T-helper 1 cell treated with Interleukin-12 subunit alpha and Interleukin-12 subunit beta and Interleukin-4 antibody, amounts not matched to agents 30 μg/mL and 1 μg/mL, for 36 hours (primary cell): ENCODE data around the gene ACMSD.
A peak's percentile ranks its signal among the peaks of the same experiment; 100 is the strongest.
"Not testable (repeated sequence)": the region's sequence is repeated elsewhere in the genome, so short reads cannot be mapped to it uniquely, and the experiment has no call there.

Experiments
- H3K27ac Mint-ChIP-seq: one replicate; pipeline ENCODE4 v1.8.0; 2021; ENCODE audit warnings: mild to moderate bottlenecking, mixed read lengths
- H3K27me3 Mint-ChIP-seq: one replicate; pipeline ENCODE4 v1.8.0; 2021; ENCODE audit warnings: low read depth, mixed read lengths
- H3K36me3 Mint-ChIP-seq: one replicate; pipeline ENCODE4 v1.8.0; 2021; ENCODE audit warnings: low read depth, mixed read lengths
- H3K4me1 Mint-ChIP-seq: one replicate; pipeline ENCODE4 v1.8.0; 2021; ENCODE audit warnings: low read depth, mixed read lengths
- H3K4me3 Mint-ChIP-seq: one replicate; pipeline ENCODE4 v1.8.0; 2021; ENCODE audit warnings: mild to moderate bottlenecking, moderate library complexity, mixed read lengths
- H3K9me3 Mint-ChIP-seq: one replicate; pipeline ENCODE4 v1.8.0; 2021; ENCODE audit warnings: mixed read lengths

Gene ACMSD

GRCh38 chr2:134906726-134907125, 68.3 kb downstream of the ACMSD start:
- Mint-ChIP-seq H3K27ac (no peak overlapping the region), H3K36me3 (no peaks in the 10 kb centered on the region), H3K4me1 (no peaks in the 10 kb centered on the region), H3K4me3 (no peak overlapping the region), H3K27me3 (peaks cover 16% of the 10 kb centered on the region), H3K9me3 (peaks cover 11% of the 10 kb centered on the region)

DNA sequence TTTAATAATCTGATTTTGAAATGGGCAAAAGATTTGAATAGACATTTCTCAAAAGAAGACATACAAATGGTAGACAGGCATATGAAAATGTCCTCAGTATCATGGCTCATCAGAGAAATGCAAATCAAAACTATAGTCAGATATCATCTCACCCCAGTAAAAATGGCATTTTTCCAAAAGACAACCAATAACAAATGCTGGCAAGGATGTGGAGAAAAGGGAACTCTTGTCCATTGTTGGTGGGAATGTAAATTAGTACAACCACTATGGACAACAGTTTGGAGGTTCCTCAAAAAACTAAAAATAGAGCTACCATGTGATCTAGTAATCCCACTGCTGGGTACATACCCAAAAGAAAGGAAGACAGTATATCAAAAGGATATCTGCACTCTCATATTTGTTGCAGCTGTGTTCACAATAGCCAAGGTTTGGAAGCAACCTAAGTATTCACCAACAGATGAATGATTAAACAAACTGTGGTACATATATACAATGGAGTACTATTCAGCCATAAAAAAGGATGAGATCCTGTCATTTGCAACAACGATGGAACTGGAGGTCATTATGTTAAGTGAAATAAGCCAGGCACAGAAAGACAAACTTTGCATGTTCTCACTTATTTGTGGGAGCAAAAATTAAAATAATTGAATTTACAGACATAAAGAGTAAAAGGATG, 69.2 kb downstream of the ACMSD start:
- H3K27ac Mint-ChIP-seq, H3K4me3 Mint-ChIP-seq, H3K36me3 Mint-ChIP-seq, H3K4me1 Mint-ChIP-seq: not testable (repeated sequence)
- Mint-ChIP-seq H3K27me3 (peaks cover 23% of the 10 kb centered on the region), H3K9me3 (peaks cover 15% of the 10 kb centered on the region)

DNA sequence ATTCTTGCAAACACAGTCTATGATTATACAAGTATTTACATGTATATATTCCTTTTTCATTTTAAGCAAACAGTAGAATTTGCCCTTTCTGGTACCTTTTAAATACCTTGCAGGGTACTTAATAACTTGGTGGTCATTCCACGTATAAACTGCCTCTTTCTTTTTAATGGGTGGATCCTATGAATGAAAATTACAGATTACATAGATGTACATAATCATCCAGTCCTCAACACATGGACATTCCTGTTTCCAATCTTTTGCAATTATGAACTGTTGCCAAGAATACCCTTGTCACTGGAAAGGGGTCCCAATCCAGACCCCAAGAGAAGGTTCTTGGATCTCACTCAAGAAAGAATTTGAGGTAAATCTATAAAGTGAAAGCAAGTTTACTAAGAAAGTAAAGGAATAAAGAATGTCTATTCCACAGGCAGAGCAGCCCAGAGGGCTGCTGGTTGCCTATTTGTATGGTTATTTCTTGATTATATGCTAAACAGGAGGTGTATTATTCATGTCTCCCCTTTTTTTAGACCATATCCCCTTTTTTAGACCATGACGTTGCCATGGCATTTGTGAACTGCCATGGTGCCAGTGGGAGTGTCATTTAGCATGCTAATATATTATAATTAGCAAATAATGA, 72.5 kb downstream of the ACMSD start:
- Mint-ChIP-seq H3K27ac (no peak overlapping the region), H3K9me3 (peaks cover 19% of the 10 kb centered on the region), H3K36me3 (peaks cover 3% of the 10 kb centered on the region), H3K4me1 (no peaks in the 10 kb centered on the region), H3K27me3 (peaks cover 41% of the 10 kb centered on the region), H3K4me3 (no peak overlapping the region)

DNA sequence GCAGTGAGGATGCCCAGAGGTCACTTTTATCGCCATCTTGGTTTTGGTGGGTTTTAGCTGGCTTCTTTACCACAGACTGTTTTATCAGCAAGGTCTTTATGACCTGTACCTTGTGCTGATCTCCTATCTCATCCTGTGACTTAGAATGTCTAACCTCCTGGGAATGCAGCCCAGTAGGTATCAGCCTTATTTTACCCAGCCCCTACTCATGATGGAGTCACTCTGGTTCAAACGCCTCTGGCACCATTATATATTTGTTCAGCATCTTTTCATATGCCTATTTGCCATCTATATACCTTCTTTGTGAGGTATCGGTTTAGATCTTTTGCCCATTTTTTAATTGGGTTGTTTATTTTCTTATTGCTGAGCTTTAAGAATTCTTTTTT, 73.0 kb downstream of the ACMSD start:
- H3K4me3 Mint-ChIP-seq, result no peak overlapping the region

DNA sequence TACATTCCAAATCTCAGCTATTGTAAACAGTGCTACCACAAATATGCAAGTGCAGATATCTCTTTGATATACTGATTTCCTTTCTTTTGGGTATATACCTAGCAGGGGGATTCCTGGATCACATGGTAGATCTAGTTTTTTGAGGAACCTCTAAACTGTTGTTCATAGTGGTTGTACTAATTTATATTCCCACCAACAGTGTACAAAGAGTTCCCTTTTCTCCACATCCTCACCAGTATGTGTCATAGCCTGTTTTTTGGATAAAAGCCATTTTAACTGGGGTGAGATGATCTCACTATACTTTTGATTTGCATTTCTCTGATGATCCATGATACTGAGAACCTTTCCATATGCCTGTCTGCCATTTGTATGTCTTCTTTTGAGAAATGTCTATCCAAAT, 73.9 kb downstream of the ACMSD start:
- Mint-ChIP-seq H3K4me1 (peaks cover 5% of the 10 kb centered on the region), H3K36me3 (peaks cover 3% of the 10 kb centered on the region), H3K9me3 (peaks cover 19% of the 10 kb centered on the region)

More for the DNA sequence above, 73.0 kb downstream of the ACMSD start:
- Mint-ChIP-seq H3K27ac (no peak overlapping the region), H3K9me3 (peaks cover 19% of the 10 kb centered on the region), H3K27me3 (peaks cover 38% of the 10 kb centered on the region), H3K4me1 (no peaks in the 10 kb centered on the region), H3K36me3 (peaks cover 3% of the 10 kb centered on the region)

DNA sequence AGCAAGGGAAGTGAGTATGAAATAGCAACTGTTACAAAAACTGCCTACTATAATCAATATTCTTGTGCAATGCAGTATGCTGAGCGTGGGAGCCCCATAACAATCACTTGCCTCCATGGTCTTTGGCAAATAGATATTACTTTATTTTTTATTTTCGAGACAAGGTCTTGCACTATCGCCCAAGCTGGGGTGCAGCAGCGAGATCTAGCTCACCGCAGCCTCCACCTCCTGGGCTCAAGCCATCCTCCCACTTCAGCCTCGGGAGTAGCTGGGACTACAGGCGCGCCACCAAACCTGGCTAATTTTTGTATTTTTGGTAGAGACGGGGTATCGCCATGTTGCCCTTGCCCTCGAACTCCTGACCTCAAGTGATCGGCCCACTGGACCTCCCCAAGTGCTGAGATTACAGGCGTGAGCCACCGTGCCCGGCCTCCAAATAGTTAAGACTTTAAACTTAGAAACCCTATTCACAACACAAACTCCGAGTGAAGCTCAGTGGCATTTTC, 79.0 kb downstream of the ACMSD start:
- peak overlapping the region; percentile 90 for H3K27ac Mint-ChIP-seq
- H3K4me3 Mint-ChIP-seq, result peak overlapping the region; percentile 94
- peaks cover 23% of the 10 kb centered on the region for H3K27me3 Mint-ChIP-seq
- peaks cover 16% of the 10 kb centered on the region for H3K4me1 Mint-ChIP-seq
- H3K9me3 Mint-ChIP-seq, result peaks cover 4% of the 10 kb centered on the region
- H3K36me3 Mint-ChIP-seq, result peaks cover 15% of the 10 kb centered on the region

More for the DNA sequence above, 73.9 kb downstream of the ACMSD start:
- Mint-ChIP-seq H3K4me3 (no peak overlapping the region), H3K27me3 (peaks cover 37% of the 10 kb centered on the region), H3K27ac (no peak overlapping the region)

DNA sequence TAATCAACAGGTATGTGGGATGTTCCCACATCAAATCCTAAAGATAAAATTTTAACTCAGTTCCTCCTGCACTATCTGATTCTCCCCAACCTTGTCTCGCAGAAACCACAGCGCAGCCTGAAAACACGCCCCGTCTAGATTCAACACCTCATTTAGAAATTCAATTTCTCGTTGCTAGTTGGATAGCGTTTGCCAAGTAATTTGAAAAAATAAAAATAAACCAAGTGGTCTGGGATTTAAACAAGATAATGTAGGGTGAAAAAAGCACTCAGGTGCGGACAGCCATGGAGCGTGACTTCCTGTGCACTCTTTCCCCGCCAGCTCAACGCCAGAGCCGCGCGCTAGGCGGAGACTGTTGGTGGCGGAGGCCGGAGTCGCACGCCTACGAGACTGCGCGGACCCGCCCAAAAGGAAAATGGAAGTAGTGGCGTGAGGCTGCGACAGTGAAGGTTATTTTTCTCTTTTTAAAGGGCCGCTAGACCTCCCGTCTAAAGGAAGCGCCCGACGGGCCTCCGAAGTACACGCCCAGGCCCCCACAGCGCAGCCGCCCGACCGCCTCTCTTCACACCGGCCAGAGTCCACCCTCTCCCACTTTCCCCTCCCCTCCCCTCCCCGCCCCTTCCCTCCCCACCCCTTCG, 79.6 kb downstream of the ACMSD start:
- H3K4me1 Mint-ChIP-seq, result peaks cover 21% of the 10 kb centered on the region

GRCh38 chr2:134918526-134919340, 80.3 kb downstream of the ACMSD start, which contains the start of gene CCNT2:
Gene CCNT2, plus strand, starts transcription at chr2:134918822. Its CDS starts 33 bp downstream, at chr2:134918855.
- peaks cover 3% of the 10 kb centered on the region for H3K9me3 Mint-ChIP-seq
- peaks cover 15% of the 10 kb centered on the region for H3K36me3 Mint-ChIP-seq
- H3K4me1 Mint-ChIP-seq, result peaks cover 21% of the 10 kb centered on the region
- peak within 1 kb of the TSS; percentile 90 for H3K27ac Mint-ChIP-seq
- peak within 1 kb of the TSS; percentile 94 for H3K4me3 Mint-ChIP-seq
- H3K27me3 Mint-ChIP-seq, result peaks cover 10% of the 10 kb centered on the region

More for the DNA sequence above, 79.6 kb downstream of the ACMSD start:
- Mint-ChIP-seq H3K36me3 (peaks cover 15% of the 10 kb centered on the region), H3K4me3 (peak overlapping the region; percentile 94), H3K9me3 (peaks cover 3% of the 10 kb centered on the region), H3K27me3 (peaks cover 17% of the 10 kb centered on the region), H3K27ac (peak overlapping the region; percentile 90)

GRCh38 chr2:134919341-134920210, 81.2 kb downstream of the ACMSD start:
- H3K4me1 Mint-ChIP-seq, result peaks cover 26% of the 10 kb centered on the region
- peaks cover 19% of the 10 kb centered on the region for H3K36me3 Mint-ChIP-seq
- H3K27me3 Mint-ChIP-seq, result peaks cover 2% of the 10 kb centered on the region
- H3K27ac Mint-ChIP-seq, result peak overlapping the region; percentile 90
- H3K9me3 Mint-ChIP-seq, result peaks cover 2% of the 10 kb centered on the region
- peak overlapping the region; percentile 94 for H3K4me3 Mint-ChIP-seq

DNA sequence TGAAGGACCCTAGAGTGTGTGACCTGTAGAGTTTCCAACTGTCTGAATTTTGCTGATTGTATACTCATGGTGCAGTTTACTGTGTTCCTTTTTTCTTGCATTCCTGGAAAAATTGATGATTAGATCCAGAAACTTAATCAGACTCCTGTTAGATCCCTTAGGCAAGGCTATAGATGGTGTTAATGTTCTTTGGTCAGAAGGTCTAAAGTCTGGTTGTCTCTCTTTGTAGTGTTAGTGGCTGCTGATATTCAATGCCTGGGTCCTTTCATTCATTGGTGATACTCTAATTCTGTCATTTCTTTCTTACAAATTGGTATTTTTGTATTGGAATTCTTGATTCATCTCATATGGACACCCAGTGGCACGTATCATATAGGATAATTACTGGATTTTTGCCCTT, 86.5 kb downstream of the ACMSD start:
- peaks cover 21% of the 10 kb centered on the region for H3K36me3 Mint-ChIP-seq
- no peak overlapping the region for H3K27ac Mint-ChIP-seq
- H3K9me3 Mint-ChIP-seq, result no peaks in the 10 kb centered on the region
- H3K4me3 Mint-ChIP-seq, result no peak overlapping the region
- no peaks in the 10 kb centered on the region for H3K27me3 Mint-ChIP-seq
- peaks cover 34% of the 10 kb centered on the region for H3K4me1 Mint-ChIP-seq

DNA sequence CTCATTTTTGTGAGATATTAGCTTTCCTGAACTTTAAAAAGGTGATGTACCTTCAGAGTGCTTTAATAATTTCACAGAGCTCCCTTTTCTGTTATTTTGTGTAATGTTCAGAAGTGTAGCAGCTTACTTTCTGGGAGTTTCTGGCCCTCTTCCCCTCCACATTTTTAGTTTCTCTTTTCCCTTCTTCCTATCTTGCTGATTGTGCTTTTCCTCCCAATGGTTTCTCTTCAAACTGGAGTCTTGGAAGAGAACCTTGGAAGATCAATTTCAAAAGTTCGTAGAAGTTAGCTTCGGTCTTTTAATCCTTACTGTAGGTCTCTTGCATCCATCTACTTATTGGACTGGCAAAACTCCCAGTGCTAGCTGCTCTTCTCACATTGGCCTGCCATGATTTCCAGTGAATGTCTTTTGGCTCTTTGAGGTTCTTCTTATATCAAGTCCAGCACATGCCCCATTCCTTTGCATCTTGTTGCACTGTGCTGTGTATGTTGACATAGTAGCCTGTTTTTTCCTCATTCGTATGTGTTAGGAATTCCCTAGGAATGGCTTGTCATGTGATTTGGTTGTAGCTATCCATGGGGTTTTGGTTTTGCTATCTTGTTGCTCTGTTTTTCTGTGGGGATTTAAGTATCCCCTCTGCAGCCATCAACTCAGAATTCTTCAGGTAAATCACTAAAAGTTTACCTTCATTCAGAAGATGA, 88.0 kb downstream of the ACMSD start:
- Mint-ChIP-seq H3K4me1 (peaks cover 31% of the 10 kb centered on the region), H3K9me3 (no peaks in the 10 kb centered on the region), H3K27ac (no peak overlapping the region), H3K4me3 (no peak overlapping the region), H3K36me3 (peaks cover 19% of the 10 kb centered on the region), H3K27me3 (no peaks in the 10 kb centered on the region)

- H3K9me3 Mint-ChIP-seq, result no peaks in the 10 kb centered on the region
- H3K27me3 Mint-ChIP-seq, result no peaks in the 10 kb centered on the region
- peaks cover 22% of the 10 kb centered on the region for H3K36me3 Mint-ChIP-seq
- no peak overlapping the region for H3K27ac Mint-ChIP-seq
- H3K4me1 Mint-ChIP-seq, result peaks cover 34% of the 10 kb centered on the region
- no peak overlapping the region for H3K4me3 Mint-ChIP-seq
Observed at GRCh38 chr2:134927195-134927594, 88.8 kb downstream of the ACMSD start.
